ENCODE results near the gene GJC2.

The GJC2 gene

GRCh38 chr1:228146417-228147150 lies 3.1 kb upstream of the GJC2 start:
- no peak for DNase-seq

- no peak for DNase-seq
Measured at GRCh38 chr1:228147151-228147693, 2.5 kb upstream of the GJC2 start.

DNA sequence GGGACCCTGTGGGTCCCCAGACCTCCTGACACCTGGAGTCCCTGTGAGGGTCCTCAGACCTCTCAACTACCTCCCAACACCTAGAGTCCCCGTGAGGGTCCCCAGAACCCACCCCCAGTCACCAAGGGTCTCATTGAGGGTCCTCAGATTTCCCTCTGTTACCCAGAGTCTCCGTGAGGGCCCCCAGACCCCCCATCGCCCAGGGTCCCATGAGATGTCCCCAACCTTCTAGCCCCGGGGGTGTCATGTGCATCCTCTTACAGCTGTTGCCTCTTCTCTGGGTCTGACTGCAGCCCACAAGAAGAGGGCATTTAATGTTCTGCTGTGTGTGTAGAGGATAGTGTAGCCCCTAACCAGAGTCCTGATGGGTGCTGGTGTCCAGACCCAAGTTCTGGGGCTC lies 2.0 kb upstream of the GJC2 start:
- no peak for DNase-seq

DNA sequence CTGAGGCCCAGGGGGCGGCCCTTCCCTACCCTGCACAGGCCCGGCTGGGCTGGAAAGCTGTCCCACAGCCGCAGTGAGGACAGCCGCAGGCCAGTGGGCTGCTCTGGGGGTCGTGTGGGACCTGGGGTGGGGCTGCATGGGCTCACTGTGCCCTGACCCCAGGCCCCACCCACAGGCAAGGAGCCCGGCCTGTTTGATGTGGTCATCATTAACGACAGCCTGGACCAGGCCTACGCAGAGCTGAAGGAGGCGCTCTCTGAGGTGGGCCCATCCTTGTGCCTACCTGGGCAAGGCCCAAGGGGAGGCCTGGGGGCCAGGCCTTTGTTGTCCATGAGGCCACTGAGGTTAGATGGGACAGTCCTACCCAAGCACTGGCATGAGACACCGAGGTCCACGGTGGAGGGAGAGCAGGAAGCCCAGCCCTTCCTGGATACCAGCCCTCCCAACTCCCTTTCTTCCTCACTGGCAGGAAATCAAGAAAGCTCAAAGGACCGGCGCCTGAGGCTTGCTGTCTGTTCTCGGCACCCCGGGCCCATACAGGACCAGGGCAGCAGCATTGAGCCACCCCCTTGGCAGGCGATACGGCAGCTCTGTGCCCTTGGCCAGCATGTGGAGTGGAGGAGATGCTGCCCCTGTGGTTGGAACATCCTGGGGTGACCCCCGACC lies 1.4 kb upstream of the GJC2 start:
- DNase-seq, result no peak

DNA sequence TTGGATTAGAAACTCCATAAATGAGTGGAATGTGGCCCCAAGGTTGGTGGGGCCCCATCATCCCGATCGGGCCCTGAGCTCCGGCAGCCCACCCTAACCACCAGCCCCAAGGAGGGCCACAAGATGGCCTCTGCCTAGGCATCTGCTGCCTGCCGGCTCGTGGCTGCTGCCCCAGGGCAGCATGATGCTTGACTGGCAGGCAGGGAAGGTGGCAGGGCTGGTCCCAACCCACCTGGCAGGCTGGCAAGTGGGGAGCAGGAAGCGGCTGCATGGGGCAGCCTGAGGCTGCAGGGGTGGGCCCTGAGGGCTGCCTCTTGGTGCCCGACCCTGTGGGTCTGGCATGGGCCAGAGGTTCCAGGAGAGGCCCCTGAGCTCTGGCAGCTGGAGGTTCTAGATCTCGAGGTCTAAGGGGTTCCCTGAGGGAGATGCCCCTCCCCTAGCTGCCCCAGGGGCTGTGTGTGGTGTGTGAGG lies 760 bp upstream of the GJC2 start:
- no peak for DNase-seq

GRCh38 chr1:228150120-228150460 lies 360 bp downstream of the GJC2 start:
- DNase-seq, result no peak

GRCh38 chr1:228150461-228151179 lies 890 bp downstream of the GJC2 start:
- no peak for DNase-seq

DNA sequence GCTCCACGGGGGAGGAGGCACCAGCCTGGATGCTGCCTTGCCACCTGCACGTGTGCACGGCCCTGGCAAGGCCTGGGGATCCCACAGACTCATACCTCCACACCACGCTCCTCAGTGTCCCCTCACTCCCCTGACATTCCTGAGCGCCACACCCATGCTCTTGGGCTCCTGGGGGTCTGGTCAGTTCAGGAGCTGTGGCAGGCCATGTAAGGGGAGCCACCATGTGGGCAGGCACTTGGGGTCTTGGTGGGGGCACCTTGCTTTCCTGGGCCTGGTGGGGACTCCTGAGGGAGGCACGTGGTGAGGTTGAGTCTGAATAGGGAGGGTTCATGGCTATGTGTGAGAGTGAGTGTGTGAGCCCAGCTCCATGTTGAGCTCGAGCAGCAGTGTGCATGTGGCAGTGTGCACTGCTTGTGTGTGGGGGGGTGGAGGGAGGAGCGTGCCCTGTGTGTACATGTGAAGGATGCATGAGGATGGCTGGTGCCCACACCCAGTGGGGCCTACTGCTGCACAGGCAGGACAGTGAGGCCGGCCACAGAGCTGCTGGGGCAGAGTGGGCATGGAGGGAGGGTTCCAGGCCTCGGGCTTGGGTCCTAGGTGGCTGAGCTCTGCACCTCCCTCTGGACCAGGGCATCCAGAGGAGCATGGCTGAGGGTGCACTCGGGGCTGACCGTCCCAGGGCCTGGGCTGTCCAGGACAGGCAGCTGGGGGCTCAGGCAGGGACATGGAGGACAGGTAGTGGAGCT lies 1.6 kb downstream of the GJC2 start:
- no peak for DNase-seq

DNA sequence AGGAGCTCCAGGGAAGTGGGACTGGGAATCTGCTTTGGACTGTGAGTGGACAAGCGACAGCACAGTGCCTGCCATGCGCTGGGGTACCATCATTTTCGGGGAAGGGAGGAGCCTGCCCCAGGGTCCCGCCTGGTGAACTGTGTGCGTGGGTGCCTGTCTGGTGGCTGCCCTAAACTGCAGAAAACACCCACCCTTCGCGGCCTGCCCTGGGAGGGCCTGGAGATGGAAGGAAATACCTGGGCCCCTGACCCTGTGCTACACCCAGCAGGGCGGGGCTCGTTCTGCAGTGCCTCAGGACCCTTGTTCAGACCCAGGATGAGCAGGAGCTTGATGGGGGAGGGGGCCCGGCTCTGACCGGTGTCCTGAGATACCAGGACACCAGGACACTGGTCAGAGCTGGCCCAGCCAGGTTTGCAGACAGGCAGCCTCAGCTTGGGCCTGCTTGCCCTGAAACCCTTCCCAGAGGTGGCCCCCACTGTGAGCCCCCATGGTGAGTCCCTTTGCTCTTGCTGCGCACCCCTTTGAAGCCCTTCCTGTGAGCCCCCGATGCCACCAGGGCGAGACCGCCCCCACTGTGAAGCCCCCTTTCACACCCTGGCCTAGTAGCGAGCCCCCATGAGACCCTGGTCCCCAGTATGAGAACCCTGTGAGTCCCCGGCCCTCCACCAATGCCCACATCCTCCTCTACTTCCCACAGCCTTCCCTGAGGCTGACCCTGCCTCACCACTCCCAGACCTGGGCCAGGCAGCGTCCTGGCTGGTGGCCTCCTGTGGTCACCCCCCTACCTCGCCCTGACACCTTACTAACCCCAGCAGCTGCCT lies 2.6 kb downstream of the GJC2 start:
- DNase-seq, result no peak

- DNase-seq, result no peak
Measured at GRCh38 chr1:228152918-228153258, 3.2 kb downstream of the GJC2 start.

GRCh38 chr1:228154021-228154669 lies 4.4 kb downstream of the GJC2 start:
- no peak for DNase-seq

DNA sequence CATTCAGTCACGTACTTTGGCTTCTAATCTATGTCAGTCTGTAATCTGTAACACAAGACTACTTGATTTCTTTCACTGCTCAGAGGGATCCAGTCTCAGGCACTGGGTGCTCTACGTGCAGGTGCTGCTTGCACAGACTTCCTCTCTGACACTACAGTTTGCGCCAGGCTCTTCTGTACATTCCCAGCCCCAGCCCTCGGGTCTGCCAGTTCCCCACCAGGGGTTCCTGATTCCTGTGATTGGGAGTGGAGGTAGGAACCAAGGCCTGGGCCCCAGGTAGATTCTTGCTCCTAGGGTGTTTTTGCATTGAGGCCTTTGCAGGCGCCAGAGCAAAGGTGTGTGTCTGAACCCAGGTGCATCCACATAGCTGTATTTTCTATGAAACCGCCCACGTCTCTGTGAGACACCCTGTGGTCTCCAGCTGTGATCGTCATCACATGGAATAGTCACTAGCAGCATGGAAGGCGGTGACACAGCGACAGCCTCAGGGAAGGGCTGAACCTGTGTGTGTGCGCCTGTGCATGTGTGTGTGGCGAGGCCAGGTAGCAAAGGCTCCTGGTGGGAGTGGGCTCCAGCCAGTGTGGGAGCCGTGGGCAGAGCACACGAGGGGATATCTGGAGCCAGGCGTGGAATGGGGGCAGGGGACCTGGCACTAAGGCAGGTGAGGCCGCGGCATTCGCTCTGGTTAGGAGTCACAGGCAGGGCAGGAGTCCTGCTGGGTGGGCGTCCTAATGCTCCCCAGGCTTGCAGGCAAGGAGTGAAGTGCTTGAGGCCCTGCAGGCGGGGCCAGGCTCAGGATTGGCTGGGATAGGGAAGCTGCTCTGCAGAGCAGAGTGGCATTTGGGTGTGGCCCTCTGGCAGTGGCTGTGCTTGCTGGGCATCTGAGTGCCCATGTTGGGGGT lies 5.2 kb downstream of the GJC2 start:
- DNase-seq, result peak; percentile 5

GRCh38 chr1:228155596-228156514 lies 6.1 kb downstream of the GJC2 start:
- no peak for DNase-seq

- DNase-seq, result no peak
Measured at GRCh38 chr1:228156515-228156881, 6.8 kb downstream of the GJC2 start.

DNA sequence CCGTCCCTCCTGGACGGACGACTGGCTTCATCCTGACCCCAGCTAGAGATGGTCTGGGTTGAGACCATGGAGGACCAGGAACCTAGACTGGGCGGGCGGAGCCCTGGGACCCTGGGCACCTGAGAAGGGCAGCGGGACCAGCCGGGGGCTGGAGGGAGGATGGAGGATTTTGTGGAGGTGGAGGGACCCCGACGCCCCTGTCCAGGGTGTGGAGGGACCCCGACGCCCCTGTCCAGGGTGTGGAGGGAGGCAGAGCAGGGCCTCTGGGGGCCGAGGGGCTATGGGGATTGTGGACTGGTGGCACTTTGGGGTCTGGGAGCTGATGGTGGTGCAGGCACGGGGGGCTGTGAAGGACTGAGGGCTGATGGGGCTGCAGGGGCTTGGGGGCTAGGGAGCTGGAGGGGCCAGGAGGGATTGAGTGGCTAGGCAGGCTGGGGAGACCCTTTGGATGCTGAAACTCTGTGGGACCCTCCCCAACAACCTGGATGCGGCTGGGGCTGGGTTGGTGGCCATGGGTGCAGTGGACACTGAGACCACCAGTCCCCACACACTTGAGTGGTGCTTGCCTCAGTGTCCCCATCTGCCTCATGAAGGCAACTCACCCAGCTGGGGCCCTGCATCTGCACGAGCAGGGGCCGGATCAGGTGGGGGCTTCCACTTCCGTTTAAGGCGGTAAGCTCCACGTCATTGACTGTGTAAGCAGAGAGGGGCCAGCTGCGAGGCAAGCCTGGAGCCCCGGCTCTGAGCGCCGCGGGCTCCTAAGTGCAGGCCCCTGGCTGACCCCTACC lies 7.4 kb downstream of the GJC2 start:
- no peak for DNase-seq

- no peak for DNase-seq
Measured at GRCh38 chr1:228157729-228158126, 8.0 kb downstream of the GJC2 start.

DNA sequence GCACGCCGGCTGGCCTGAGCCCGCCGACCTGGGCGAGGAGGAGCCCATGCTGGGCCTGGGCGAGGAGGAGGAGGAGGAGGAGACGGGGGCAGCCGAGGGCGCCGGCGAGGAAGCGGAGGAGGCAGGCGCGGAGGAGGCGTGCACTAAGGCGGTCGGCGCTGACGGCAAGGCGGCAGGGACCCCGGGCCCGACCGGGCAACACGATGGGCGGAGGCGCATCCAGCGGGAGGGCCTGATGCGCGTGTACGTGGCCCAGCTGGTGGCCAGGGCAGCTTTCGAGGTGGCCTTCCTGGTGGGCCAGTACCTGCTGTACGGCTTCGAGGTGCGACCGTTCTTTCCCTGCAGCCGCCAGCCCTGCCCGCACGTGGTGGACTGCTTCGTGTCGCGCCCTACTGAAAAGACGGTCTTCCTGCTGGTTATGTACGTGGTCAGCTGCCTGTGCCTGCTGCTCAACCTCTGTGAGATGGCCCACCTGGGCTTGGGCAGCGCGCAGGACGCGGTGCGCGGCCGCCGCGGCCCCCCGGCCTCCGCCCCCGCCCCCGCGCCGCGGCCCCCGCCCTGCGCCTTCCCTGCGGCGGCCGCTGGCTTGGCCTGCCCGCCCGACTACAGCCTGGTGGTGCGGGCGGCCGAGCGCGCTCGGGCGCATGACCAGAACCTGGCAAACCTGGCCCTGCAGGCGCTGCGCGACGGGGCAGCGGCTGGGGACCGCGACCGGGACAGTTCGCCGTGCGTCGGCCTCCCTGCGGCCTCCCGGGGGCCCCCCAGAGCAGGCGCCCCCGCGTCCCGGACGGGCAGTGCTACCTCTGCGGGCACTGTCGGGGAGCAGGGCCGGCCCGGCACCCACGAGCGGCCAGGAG lies 8.6 kb downstream of the GJC2 start:
- no peak for DNase-seq

All from NCI-H510A treated with DMSO at 0.1 percent for 48 hours (cell line).